Diencephalon (tissue), 1 donor: Measurements from ENCODE around the gene SRSF7. TPM values are rescaled to one million over a fixed set of nuclear protein-coding genes. Genes with fewer than 3 reads are reported as not detected.

Experiments
- total RNA-seq: library from RNA; depleted of rRNA; stranded (reverse); fragments of >200 nt; gene quantifications from one replicate; pipeline ENCODE4 v1.2.3, GENCODE V29; 2014

SRSF7 gene
- total RNA-seq: 111 TPM

DNA sequence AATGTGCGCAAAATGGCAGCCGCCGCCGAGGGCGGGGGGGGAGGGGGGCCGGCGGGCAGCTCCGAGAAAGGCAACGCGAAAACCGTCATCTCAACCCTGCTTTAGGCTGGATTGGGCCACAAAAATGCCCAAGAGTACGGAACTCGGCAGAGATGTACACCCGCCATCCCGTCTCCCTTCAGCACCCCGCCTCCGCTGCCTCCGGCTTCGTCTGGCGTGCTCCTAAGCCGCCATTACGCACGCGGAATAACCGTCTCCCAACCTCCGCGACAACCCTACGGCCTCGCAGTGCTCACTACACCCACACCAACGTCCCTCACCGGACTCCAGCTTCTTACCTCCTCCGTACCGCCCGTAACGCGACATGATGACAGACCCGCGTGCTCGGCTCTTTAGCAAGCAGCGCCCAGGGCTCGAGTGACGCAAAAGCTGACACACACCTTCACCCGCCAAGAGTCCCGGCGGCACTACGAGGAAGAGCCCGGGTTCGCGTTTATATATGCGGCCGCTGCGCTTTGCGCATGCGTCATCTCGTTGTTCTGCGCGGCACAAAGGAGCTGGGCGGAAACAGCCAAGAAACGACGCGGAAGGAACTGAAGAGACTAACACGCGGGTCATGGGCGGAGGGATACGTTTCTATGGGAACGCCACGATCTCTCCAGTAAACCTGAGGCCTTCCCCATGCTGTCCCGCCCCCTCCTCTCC lies at the start of gene SRSF7:
Gene SRSF7 (minus strand): TSS at position 471 of the 705 bp plus-strand sequence. CDS start 105 bp downstream, at position 366.

Other genes starting within 250 kb of the SRSF7 start
- gene HNRNPLL, start 148.4 kb downstream of the SRSF7 start, total RNA-seq: 98.7 TPM
- gene GALM, start 85.2 kb downstream of the SRSF7 start, total RNA-seq: 5.5 TPM
- gene GEMIN6, start 26.8 kb upstream of the SRSF7 start, total RNA-seq: 10.1 TPM
- 51.4 TPM for gene DHX57, start 124.6 kb upstream of the SRSF7 start, total RNA-seq
- gene MORN2, start 124.6 kb upstream of the SRSF7 start, total RNA-seq: 28.8 TPM
- 6.0 TPM for gene ARHGEF33, start 138.5 kb upstream of the SRSF7 start, total RNA-seq